B cell (primary cell): Measurements from ENCODE around the gene SH3GL3.

Experiments
- CTCF ChIP-seq: fragments of 200-600 bp; IDR thresholded peaks from one replicate; pipeline ENCODE4 v1.8.0; 2022; ENCODE audit warnings: antibody characterized with exemption, mild to moderate bottlenecking
- EZH2 ChIP-seq: IDR thresholded peaks from 2 replicates; pipeline ENCODE4 v1.6.1; 2012; ENCODE audit warnings: borderline replicate concordance, low read depth, mild to moderate bottlenecking, moderate library complexity, low read length; ENCODE audit not compliant: insufficient read depth, poor library complexity, severe bottlenecking

- TF ChIP-seq EZH2: no peak
- no peak for TF ChIP-seq CTCF
Observed at GRCh38 chr15:83504365-83504764, 57.2 kb downstream of the SH3GL3 start.
